NCI-H748 (cell line): ENCODE results near the gene ICOSLG.
"Not testable (repeated sequence)": the region's sequence is repeated elsewhere in the genome, so short reads cannot be mapped to it uniquely, and the experiment has no call there.

Experiments
- DNase-seq: peaks from one replicate; lab custom pipeline; 2025; ENCODE audit not compliant: unreplicated experiment; lab: John Stamatoyannopoulos, UW

ICOSLG gene

GRCh38 chr21:44227614-44228013 lies 13.1 kb downstream of the ICOSLG start:
- not testable (repeated sequence) for DNase-seq

- DNase-seq = not testable (repeated sequence)
These were observed 15.1 kb downstream of the ICOSLG start for GRCh38 chr21:44225605-44226004.

GRCh38 chr21:44223334-44223733 lies 17.4 kb downstream of the ICOSLG start:
- DNase-seq = not testable (repeated sequence)

GRCh38 chr21:44220674-44221073 lies 20.1 kb downstream of the ICOSLG start:
- not testable (repeated sequence) for DNase-seq

- DNase-seq = not testable (repeated sequence)
These were observed 22.3 kb downstream of the ICOSLG start for GRCh38 chr21:44218461-44218860.

GRCh38 chr21:44211978-44212377 lies 28.8 kb downstream of the ICOSLG start:
- not testable (repeated sequence) for DNase-seq

GRCh38 chr21:44211574-44211973 lies 29.2 kb downstream of the ICOSLG start:
- DNase-seq = not testable (repeated sequence)

- DNase-seq = not testable (repeated sequence)
These were observed 32.7 kb downstream of the ICOSLG start for GRCh38 chr21:44207860-44208646.

GRCh38 chr21:44206698-44207676 lies 33.8 kb downstream of the ICOSLG start:
- DNase-seq = not testable (repeated sequence)

- not testable (repeated sequence) for DNase-seq
These were observed 34.6 kb downstream of the ICOSLG start for GRCh38 chr21:44206187-44206586.

- not testable (repeated sequence) for DNase-seq
These were observed 38.0 kb downstream of the ICOSLG start for GRCh38 chr21:44202590-44203299.

GRCh38 chr21:44199997-44200396 lies 40.7 kb downstream of the ICOSLG start:
- DNase-seq = not testable (repeated sequence)

- DNase-seq = peak; percentile 52
These were observed 41.3 kb downstream of the ICOSLG start for GRCh38 chr21:44199448-44199847.

- not testable (repeated sequence) for DNase-seq
These were observed 43.6 kb downstream of the ICOSLG start for GRCh38 chr21:44197156-44197516.

GRCh38 chr21:44196212-44197155 lies 44.3 kb downstream of the ICOSLG start:
- not testable (repeated sequence) for DNase-seq

- DNase-seq = not testable (repeated sequence)
These were observed 45.9 kb downstream of the ICOSLG start for GRCh38 chr21:44194888-44195287.

- DNase-seq = not testable (repeated sequence)
These were observed 46.3 kb downstream of the ICOSLG start for GRCh38 chr21:44194451-44194850.

GRCh38 chr21:44193108-44193507 lies 47.6 kb downstream of the ICOSLG start:
- DNase-seq = not testable (repeated sequence)

- not testable (repeated sequence) for DNase-seq
These were observed 50.1 kb downstream of the ICOSLG start for GRCh38 chr21:44190349-44191271.
